RPMI8226 (cell line): ENCODE data around the gene CFAP97.
"Not testable (repeated sequence)": the region's sequence is repeated elsewhere in the genome, so short reads cannot be mapped to it uniquely, and the experiment has no call there.

Experiments used
- DNase-seq: peaks from one replicate; pipeline ENCODE4 v3.0.0-alpha.2; 2015

Gene CFAP97

GRCh38 chr4:185203486-185204237 lies at the start of gene CFAP97:
CFAP97 (minus strand) TSS chr4:185204000; CDS start chr4:185191196, 12,804 bp downstream.
- peak; percentile 90 for DNase-seq

- no peak for DNase-seq
Measured at GRCh38 chr4:185249105-185249504, 45.3 kb upstream of the CFAP97 start.

- DNase-seq: no peak
Measured at GRCh38 chr4:185248393-185249039, 44.7 kb upstream of the CFAP97 start.

- DNase-seq: no peak
Measured at GRCh38 chr4:185247151-185247550, 43.4 kb upstream of the CFAP97 start.

- no peak for DNase-seq
Measured at GRCh38 chr4:185246453-185246852, 42.7 kb upstream of the CFAP97 start.

- DNase-seq: no peak
Measured at GRCh38 chr4:185244763-185245162, 41.0 kb upstream of the CFAP97 start.

DNA sequence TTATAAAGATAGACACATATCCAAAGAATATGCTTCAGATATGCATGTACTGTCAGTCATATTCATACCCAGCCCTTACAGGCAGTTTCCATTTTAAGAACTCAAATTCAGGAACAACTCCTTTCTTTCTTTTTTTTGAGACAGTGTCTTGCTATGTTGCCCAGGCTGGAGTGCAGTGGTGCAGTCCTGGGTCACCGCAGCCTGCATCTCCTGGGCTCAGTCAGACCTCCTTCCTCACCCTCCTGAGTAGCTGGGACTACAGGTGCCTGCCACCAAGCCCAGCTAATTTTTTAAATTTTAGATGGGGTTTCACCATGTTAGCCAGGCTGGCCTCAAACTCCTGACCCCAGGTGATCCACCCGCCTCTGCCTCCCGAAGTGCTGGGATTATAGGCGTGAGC lies 40.1 kb upstream of the CFAP97 start:
- no peak for DNase-seq

GRCh38 chr4:185242749-185243533 lies 39.1 kb upstream of the CFAP97 start:
- DNase-seq: no peak

GRCh38 chr4:185240486-185240885 lies 36.7 kb upstream of the CFAP97 start:
- DNase-seq: not testable (repeated sequence)

GRCh38 chr4:185238750-185239149 lies 35.0 kb upstream of the CFAP97 start:
- DNase-seq: no peak

- no peak for DNase-seq
Measured at GRCh38 chr4:185238215-185238681, 34.4 kb upstream of the CFAP97 start.

DNA sequence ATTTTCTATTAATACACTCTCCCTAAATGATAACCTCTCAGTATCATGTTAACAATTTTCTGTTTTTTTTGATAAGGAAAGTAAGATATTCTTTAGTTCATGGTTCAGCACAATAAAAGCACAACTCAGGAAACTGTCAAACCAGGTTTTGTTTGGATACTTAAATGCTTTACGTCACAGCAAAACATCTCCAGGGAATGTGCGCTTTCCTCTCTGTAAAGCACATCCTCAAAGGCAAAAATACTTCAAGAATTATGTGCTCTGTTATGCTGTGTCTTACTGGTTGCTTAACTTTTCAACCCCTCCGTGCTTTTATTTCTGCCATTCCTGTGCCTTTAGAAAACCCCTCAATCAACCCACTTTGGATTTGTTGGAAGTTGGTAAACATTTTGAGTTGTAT lies 33.4 kb upstream of the CFAP97 start:
- no peak for DNase-seq

DNA sequence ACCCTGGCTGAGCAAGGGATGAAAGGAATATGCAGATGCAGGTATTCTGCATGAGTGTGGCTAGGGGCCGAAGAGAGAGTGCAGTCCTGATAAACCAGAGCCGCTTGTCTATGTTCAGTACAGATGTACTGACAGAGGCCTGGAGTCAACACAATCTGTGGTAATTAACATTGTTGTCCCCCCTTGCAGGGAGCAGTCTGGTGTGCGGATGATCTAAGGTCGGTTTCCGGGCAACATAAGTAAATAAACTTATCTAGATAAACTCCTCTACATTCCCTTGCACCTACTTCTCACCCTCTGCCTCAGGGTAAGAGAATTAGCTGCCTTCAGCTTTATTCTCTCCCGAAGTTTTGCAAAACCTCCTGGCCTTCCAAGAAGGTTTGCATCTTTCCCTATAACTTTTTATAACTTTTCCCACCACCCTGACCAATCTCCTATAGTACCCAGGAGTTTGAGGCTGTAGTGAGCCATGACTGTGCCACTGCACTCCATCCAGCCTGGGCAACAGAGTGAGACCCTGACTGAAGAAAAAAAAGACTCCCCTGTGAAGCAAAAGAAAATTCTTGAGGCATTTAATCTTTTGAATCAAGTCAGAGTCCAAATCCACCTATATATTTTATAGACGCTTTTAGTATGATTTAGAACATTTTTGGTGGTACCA lies 32.2 kb upstream of the CFAP97 start:
- no peak for DNase-seq

- DNase-seq: no peak
Measured at GRCh38 chr4:185235119-185235842, 31.5 kb upstream of the CFAP97 start.

DNA sequence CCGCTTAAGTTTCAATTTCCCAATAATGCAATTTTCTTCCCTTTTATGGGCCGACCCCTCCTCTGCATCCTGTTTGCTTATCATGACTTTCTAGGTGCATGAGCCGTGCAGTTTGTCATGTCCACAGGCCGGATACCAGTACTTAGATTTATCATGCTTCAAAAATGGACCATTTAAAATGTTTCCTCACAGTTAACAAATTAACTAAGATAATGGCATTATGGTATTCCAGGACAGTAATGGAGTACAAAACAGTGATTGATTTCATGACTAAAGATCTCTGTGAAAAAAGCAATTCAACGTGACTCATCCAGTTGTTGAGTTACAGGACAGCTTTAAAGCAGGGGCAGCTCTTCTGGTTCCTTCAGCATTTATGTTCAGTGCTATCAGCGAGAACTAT lies 28.6 kb upstream of the CFAP97 start:
- no peak for DNase-seq

DNA sequence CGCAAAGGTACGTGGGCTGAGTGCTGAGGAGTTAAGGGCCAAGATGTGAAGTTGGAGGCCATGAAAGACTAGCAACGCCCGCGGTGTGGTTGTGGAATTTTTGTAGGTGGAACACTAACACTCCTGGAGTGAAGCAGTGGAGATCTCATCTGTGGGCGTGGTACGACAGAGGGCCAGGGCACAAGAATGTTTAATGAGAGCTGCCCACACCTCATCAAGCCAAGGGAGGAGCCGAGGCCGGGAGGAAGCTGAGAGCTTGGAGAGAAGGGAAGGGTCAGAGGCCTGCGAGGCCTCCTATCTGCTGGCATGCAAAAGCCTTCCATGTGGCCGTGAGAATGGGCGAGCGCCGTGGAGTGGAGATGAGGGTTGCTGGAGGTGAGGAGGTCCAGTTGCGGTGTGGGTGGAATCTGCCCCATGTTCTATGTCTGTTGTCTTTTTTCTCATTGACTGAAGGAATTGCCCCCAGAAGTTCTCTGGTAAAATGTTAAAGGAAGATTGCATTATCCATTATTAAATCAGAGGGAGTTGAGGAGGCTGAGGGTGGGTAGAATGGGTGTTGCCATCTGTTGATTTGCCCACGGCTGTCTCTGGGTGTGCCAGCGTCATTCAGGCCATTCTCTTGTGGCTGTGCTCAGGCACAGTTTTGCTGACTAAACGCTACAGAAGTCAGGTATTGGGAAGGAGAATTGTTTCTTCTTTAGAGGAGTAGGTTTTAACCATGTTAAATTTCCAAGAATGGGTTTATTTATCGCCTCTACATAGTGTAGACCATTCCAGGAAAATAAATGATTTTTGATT lies 25.4 kb upstream of the CFAP97 start:
- no peak for DNase-seq

GRCh38 chr4:185227713-185228278 lies 24.0 kb upstream of the CFAP97 start:
- DNase-seq: no peak

GRCh38 chr4:185227131-185227551 lies 23.3 kb upstream of the CFAP97 start:
- DNase-seq: no peak

- no peak for DNase-seq
Measured at GRCh38 chr4:185225940-185226339, 22.1 kb upstream of the CFAP97 start.

GRCh38 chr4:185224597-185224996 lies 20.8 kb upstream of the CFAP97 start:
- no peak for DNase-seq

GRCh38 chr4:185222598-185222997 lies 18.8 kb upstream of the CFAP97 start:
- no peak for DNase-seq
